H1 (cell line): ENCODE data around the gene SLC38A5. TPM values are rescaled to one million over a fixed set of nuclear protein-coding genes. Genes with fewer than 3 reads are reported as not detected.
A peak's percentile ranks its signal among the peaks of the same experiment; 100 is the strongest.

Experiments used
- CTCF ChIA-PET: fragments of 300-600 bp; sonication (Branson Sonifier 250); formaldehyde crosslinking; loops from one replicate; lab custom pipeline; 2021; ENCODE audit not compliant: partially characterized antibody; lab: Charles Lee
- POLR2A ChIA-PET: fragments of 300-600 bp; sonication (Branson Sonifier 250); formaldehyde crosslinking; loops from one replicate; lab custom pipeline; 2021; ENCODE audit warnings: inconsistent platforms; ENCODE audit not compliant: partially characterized antibody; lab: Charles Lee
- DNase-seq, 2 experiments: peaks; one replicate each; pipeline versions ENCODE4 v3.0.0 to v3.0.0-alpha.2; 2010 to 2022; ENCODE audit warnings: low spot score in 2 of 2, low read depth in 1 of 2, mixed read lengths in 1 of 2
- FAIRE-seq: peaks from 2 replicates; lab custom pipeline; 2011; peaks lifted over from hg19 to GRCh38; lab: Jason Lieb, UNC
- H2AFZ ChIP-seq: 2 replicates; pipeline ENCODE4 v1.8.1; 2012; ENCODE audit warnings: low read length, inconsistent platforms
- H2AK5ac ChIP-seq: 2 replicates; pipeline ENCODE4 v1.6.1; 2013; ENCODE audit warnings: low read depth, low read length
- H2BK120ac ChIP-seq: replicated peaks from 2 replicates; pipeline ENCODE3; 2013; ENCODE audit warnings: low read depth, low read length, inconsistent platforms
- H2BK12ac ChIP-seq: 2 replicates; pipeline ENCODE4 v1.6.1; 2013; ENCODE audit warnings: low read depth, low read length
- H2BK15ac ChIP-seq: 2 replicates; pipeline ENCODE4 v1.6.1; 2013; ENCODE audit warnings: low read length
- H2BK20ac ChIP-seq: 2 replicates; pipeline ENCODE4 v1.6.1; 2013; ENCODE audit warnings: low read length
- H2BK5ac ChIP-seq: 2 replicates; pipeline ENCODE4 v1.6.1; 2013; ENCODE audit warnings: low read depth, low read length
- H3K14ac ChIP-seq: 2 replicates; pipeline ENCODE4 v1.6.1; 2013; ENCODE audit warnings: inconsistent platforms; ENCODE audit not compliant: insufficient read length
- H3K18ac ChIP-seq: 2 replicates; pipeline ENCODE4 v1.6.1; 2013; ENCODE audit warnings: low read length; ENCODE audit errors: extremely low read depth
- H3K23ac ChIP-seq: 2 replicates; pipeline ENCODE4 v1.6.1; 2013; ENCODE audit warnings: inconsistent platforms; ENCODE audit not compliant: insufficient read length
- H3K23me2 ChIP-seq: 2 replicates; pipeline ENCODE4 v1.6.1; 2013; ENCODE audit warnings: low read depth, low read length
- H3K27ac ChIP-seq: 2 replicates; pipeline ENCODE4 v1.6.1; 2011; ENCODE audit warnings: low read depth, low read length, inconsistent platforms
- H3K27me3 ChIP-seq, 4 experiments: replicated peaks in 1 of 4; 1 replicate in 1 of 4; 2 replicates in 3 of 4; pipeline versions ENCODE4 v1.6.1 to v1.8.1; 2011 to 2013; ENCODE audit warnings: low read length in 3 of 4, mild to moderate bottlenecking in 3 of 4, inconsistent platforms in 2 of 4, mixed read lengths in 2 of 4, moderate library complexity in 1 of 4; ENCODE audit not compliant: control insufficient read depth in 3 of 4, insufficient read depth in 3 of 4; ENCODE audit errors: extremely low read depth in 1 of 4
- H3K36me3 ChIP-seq, 4 experiments: 2 replicates each; pipeline versions ENCODE4 v1.6.1 to v1.8.1; 2011 to 2013; ENCODE audit warnings: mild to moderate bottlenecking in 4 of 4, low read length in 3 of 4, moderate library complexity in 2 of 4, control low read depth in 1 of 4, inconsistent platforms in 1 of 4; ENCODE audit not compliant: insufficient read depth in 4 of 4, control insufficient read depth in 2 of 4
- H3K4ac ChIP-seq: replicated peaks from 2 replicates; pipeline ENCODE3; 2013; ENCODE audit warnings: low read length, low read depth, mixed read lengths, inconsistent platforms; ENCODE audit not compliant: insufficient read length
- H3K4me1 ChIP-seq, 4 experiments: replicated peaks in 1 of 4; 1 replicate in 1 of 4; 2 replicates in 3 of 4; pipeline versions ENCODE4 v1.6.1 to v1.8.1; 2011 to 2013; ENCODE audit warnings: low read length in 3 of 4, inconsistent platforms in 2 of 4, mixed read lengths in 1 of 4; ENCODE audit not compliant: insufficient read depth in 4 of 4, control insufficient read depth in 3 of 4
- H3K4me2 ChIP-seq, 2 experiments: 2 replicates each; pipeline versions ENCODE4 v1.6.1 to v1.8.1; 2011 to 2013; ENCODE audit warnings: low read depth in 2 of 2, low read length in 2 of 2, control low read depth in 1 of 2, inconsistent platforms in 1 of 2, mild to moderate bottlenecking in 1 of 2; ENCODE audit not compliant: insufficient read depth in 1 of 2
- H3K4me3 ChIP-seq, 4 experiments: fragments of 200-600, 300-600 bp in 1 of 4; sonication (generic), shearing (Covaris generic), sonication (Bioruptor Twin) in 1 of 4; 2 replicates each; pipeline versions ENCODE4 v1.5.1 to v1.8.1; 2011 to 2016; ENCODE audit warnings: low read length in 4 of 4, low read depth in 3 of 4, control low read depth in 2 of 4, inconsistent platforms in 2 of 4, mild to moderate bottlenecking in 2 of 4, mixed read lengths in 1 of 4, moderate library complexity in 1 of 4; ENCODE audit not compliant: insufficient read depth in 2 of 4; ENCODE audit errors: extremely low read depth in 1 of 4
- H3K56ac ChIP-seq: replicated peaks from 2 replicates; pipeline ENCODE3; 2013; ENCODE audit warnings: low read depth, mild to moderate bottlenecking, mixed read lengths, low read length, inconsistent platforms; ENCODE audit not compliant: insufficient read length
- H3K79me1 ChIP-seq: 2 replicates; pipeline ENCODE4 v1.6.1; 2013; ENCODE audit warnings: low read depth, low read length, control low read depth
- H3K79me2 ChIP-seq, 2 experiments: 2 replicates each; pipeline versions ENCODE4 v1.6.1 to v1.8.1; 2012 to 2013; ENCODE audit warnings: low read length in 2 of 2, mild to moderate bottlenecking in 2 of 2, inconsistent platforms in 1 of 2; ENCODE audit not compliant: insufficient read depth in 2 of 2, control insufficient read depth in 1 of 2
- H3K9ac ChIP-seq, 4 experiments: replicated peaks in 1 of 4; 1 replicate in 1 of 4; 2 replicates in 3 of 4; pipeline versions ENCODE4 v1.6.1 to v1.8.1; 2011 to 2013; ENCODE audit warnings: low read depth in 3 of 4, low read length in 3 of 4, control low read depth in 2 of 4, mild to moderate bottlenecking in 2 of 4, moderate library complexity in 2 of 4, inconsistent platforms in 1 of 4; ENCODE audit errors: extremely low read depth in 1 of 4
- H3K9me3 ChIP-seq, 2 experiments: 2 replicates each; pipeline versions ENCODE4 v1.6.1 to v1.8.1; 2012 to 2013; ENCODE audit warnings: mild to moderate bottlenecking in 2 of 2, moderate library complexity in 2 of 2, control low read depth in 1 of 2, inconsistent platforms in 1 of 2, low read depth in 1 of 2, low read length in 1 of 2, mixed read lengths in 1 of 2; ENCODE audit not compliant: insufficient read depth in 2 of 2
- H4K20me1 ChIP-seq, 2 experiments: replicated peaks in 1 of 2; 2 replicates each; pipeline versions ENCODE3 to v1.8.1; 2011 to 2013; ENCODE audit warnings: inconsistent platforms in 2 of 2, low read length in 2 of 2, mild to moderate bottlenecking in 1 of 2; ENCODE audit not compliant: insufficient read depth in 2 of 2, control insufficient read depth in 1 of 2
- H4K5ac ChIP-seq: 2 replicates; pipeline ENCODE4 v1.6.1; 2013; ENCODE audit warnings: low read length, low read depth, mixed read lengths, inconsistent platforms; ENCODE audit not compliant: insufficient read length
- H4K8ac ChIP-seq: 2 replicates; pipeline ENCODE4 v1.8.0; 2013; ENCODE audit warnings: mild to moderate bottlenecking, moderate library complexity, low read length, inconsistent platforms; ENCODE audit not compliant: insufficient read depth; ENCODE audit errors: extremely low read depth
- H4K91ac ChIP-seq: replicated peaks from 2 replicates; pipeline ENCODE3; 2013; ENCODE audit warnings: low read length, mixed read lengths, inconsistent platforms; ENCODE audit not compliant: insufficient read length
- CHD1 ChIP-seq: IDR thresholded peaks from 2 replicates; pipeline ENCODE4 v1.6.1; 2012; ENCODE audit warnings: low read depth, low read length, improper control_type of control experiment
- GTF2F1 ChIP-seq: IDR thresholded peaks from 2 replicates; pipeline ENCODE4 v1.6.1; 2012; ENCODE audit warnings: low read depth, low read length, improper control_type of control experiment, borderline replicate concordance
- JUN ChIP-seq: IDR thresholded peaks from 2 replicates; pipeline ENCODE4 v1.6.1; 2011; ENCODE audit warnings: low read depth, mild to moderate bottlenecking, improper control_type of control experiment, low read length
- KDM1A ChIP-seq: fragments of 200-600, 300-600 bp; sonication (generic); IDR thresholded peaks from 2 replicates; pipeline ENCODE4 v1.7.1; 2016; ENCODE audit warnings: mild to moderate bottlenecking, low read length, borderline replicate concordance
- NRF1 ChIP-seq: IDR thresholded peaks from 2 replicates; pipeline ENCODE4 v1.6.1; 2011; ENCODE audit warnings: mild to moderate bottlenecking, low read depth, low read length, improper control_type of control experiment
- POLR2A ChIP-seq, 2 experiments: IDR thresholded peaks; 1 replicate in 1 of 2; 2 replicates in 1 of 2; pipeline ENCODE4 v1.6.1; 2011; ENCODE audit warnings: low read depth in 2 of 2, low read length in 2 of 2, mild to moderate bottlenecking in 2 of 2; ENCODE audit errors: control extremely low read depth in 1 of 2
- TAF7 ChIP-seq: optimal IDR thresholded peaks from 2 replicates; pipeline ENCODE3; 2011; ENCODE audit warnings: low read depth, mild to moderate bottlenecking, inconsistent platforms, low read length, moderate library complexity, borderline replicate concordance
- TCF12 ChIP-seq: IDR thresholded peaks from 2 replicates; pipeline ENCODE4 v1.6.1; 2011; ENCODE audit warnings: low read depth, mild to moderate bottlenecking, low read length
- WGBS, 2 experiments: shearing (Covaris generic) in 1 of 2; methylation state at CpG; one replicate each; pipeline versions ENCODE4 v1.1.6 to v1.1.7; 2013 to 2015; ENCODE audit warnings: low lambda C conversion rate in 2 of 2, mixed read lengths in 2 of 2, inconsistent platforms in 1 of 2, low coverage in 1 of 2, missing lambda C conversion rate in 1 of 2; ENCODE audit not compliant: insufficient replicate concordance in 2 of 2, insufficient coverage in 1 of 2, insufficient read length in 1 of 2; ENCODE audit errors: extremely low coverage in 1 of 2, missing lambda C conversion rate in 1 of 2; 5-methylcytosine and 5-hydroxymethylcytosine counted together
- polyA plus RNA-seq, 7 experiments: library from polyadenylated mRNA; depleted of rRNA in 3 of 7; stranded (reverse) in 5 of 7; unstranded in 2 of 7; fragments of >200 nt in 5 of 7; fragments of 200-250 nt in 2 of 7; gene quantifications; 1 replicate in 5 of 7; 2 replicates in 1 of 7; 4 replicates in 1 of 7; pipeline versions ENCODE4 v1.2.1 to v1.2.3, GENCODE V29; 2011 to 2013; ENCODE audit warnings: missing spikeins in 2 of 7, mixed read lengths in 2 of 7
- total RNA-seq: library from RNA; stranded (reverse); fragmentation: NEBNext Ultra II Directional; extraction: Animal tissue kit (Norgen Biotek cat#: 25700); gene quantifications from 2 replicates; pipeline ENCODE4 v1.2.1, GENCODE V29; 2021

The SLC38A5 gene
- total and polyA plus RNA-seq, 2 of the 8 experiments (the other 6 are each of a cell fraction or from before 2014, with no cell fraction given) = 70.9 to 106 TPM

- H3K4ac ChIP-seq = peak overlapping the region; percentile 3
- peaks cover 3% of the 10 kb centered on the region; the same call in 1 of the 2 replicates for H3K23me2 ChIP-seq
- FAIRE-seq (no peak), DNase-seq (no peak)
- H3K4me2 ChIP-seq = peak overlapping the region; percentile 6 to 54; a peak in 3 of 4 replicates
- H2AFZ ChIP-seq = 0 out of 2 replicates have a peak overlapping the region, but pooled peaks have one; percentile 53
- WGBS, 2 experiments = 52% methylated on average over 4 of the region's 9 CpGs; no CpG with 5 or more reads in 1 of the 2 experiments
- H4K8ac ChIP-seq = no peak overlapping the region
- TF ChIP-seq NRF1 (no peak), POLR2A (IDR thresholded peaks at IDR 0.05; ENCODE audit: control extremely low read depth in 1 of 2, low read depth in 2 of 2, low read length in 2 of 2) (no peak), TCF12 (no peak), CHD1 (no peak), KDM1A (no peak), TAF7 (no peak), GTF2F1 (no peak), JUN (no peak)
- ChIA-PET POLR2A (interaction anchor here (1.0 to 1.8 kb wide), 3 partner anchors 11 to 34 kb away, joined by 3 to 4 read pairs (median 3); no protein-coding TSS in a partner anchor), CTCF (interaction anchor here (2.0 kb wide), 1 partner anchor 20 kb away, joined by 9 read pairs; no protein-coding TSS in a partner anchor)
- no peak overlapping the region for H3K23ac ChIP-seq
- H3K18ac ChIP-seq = no peak overlapping the region; the same call in 1 of the 2 replicates
- no peak overlapping the region for H2BK15ac ChIP-seq
- H3K79me1 ChIP-seq = no peaks in the 10 kb centered on the region
- peak overlapping the region; percentile 21 for H4K5ac ChIP-seq
- H3K4me3 ChIP-seq = peak overlapping the region in 1 of 4 experiments; percentile 37; a peak in 1 of 8 replicates
- H3K36me3 ChIP-seq = peaks cover 0 to under 1% (median 0%) of the 10 kb centered on the region in 4 experiments; a peak in 1 of 8 replicates
- H3K56ac ChIP-seq = no peak overlapping the region
- no peak overlapping the region for H2BK20ac ChIP-seq
- H3K9me3 ChIP-seq = no peaks in the 10 kb centered on the region
- no peak overlapping the region for H3K9ac ChIP-seq
- peaks cover 0 to 24% of the 10 kb centered on the region in 2 experiments; a peak in 2 of 4 replicates for H3K79me2 ChIP-seq
- peak overlapping the region; percentile 63; the same call in 1 of the 2 replicates for H2BK12ac ChIP-seq
- H2AK5ac ChIP-seq = no peak overlapping the region
- H3K27me3 ChIP-seq = no peaks in the 10 kb centered on the region
- no peak overlapping the region for H2BK120ac ChIP-seq
- no peak overlapping the region; the same call in 1 of the 2 replicates for H3K27ac ChIP-seq
- peak overlapping the region; percentile 44; the same call in 1 of the 2 replicates for H2BK5ac ChIP-seq
- peaks cover 0 to 7% of the 10 kb centered on the region in 2 experiments for H4K20me1 ChIP-seq
- no peak overlapping the region for H4K91ac ChIP-seq
- no peak overlapping the region for H3K14ac ChIP-seq
- H3K4me1 ChIP-seq = peaks cover 5 to 15% (median 11%) of the 10 kb centered on the region in 4 experiments
These were observed 3.6 kb upstream of the SLC38A5 start for GRCh38 chrX:48473704-48473990.
